HepG2 (cell line): ENCODE results near the gene KCNRG. TPM values are rescaled to one million over a fixed set of nuclear protein-coding genes. Genes with fewer than 3 reads are reported as not detected.

Experiments used
- CAMTA2 ChIP-seq: sonication (generic); formaldehyde crosslinking; IDR thresholded peaks from 2 replicates; pipeline ENCODE4 v1.4.0; 2020; ENCODE audit warnings: mild to moderate bottlenecking, missing genetic modification reagents, borderline replicate concordance
- GATAD1 ChIP-seq: IDR thresholded peaks from 2 replicates; pipeline ENCODE4 v1.6.1; 2016; ENCODE audit warnings: missing genetic modification reagents, missing compliant biosample characterization
- HNRNPH1 ChIP-seq: fragments of 200-400 bp; formaldehyde crosslinking; optimal IDR thresholded peaks from 2 replicates; pipeline ENCODE3; 2017; ENCODE audit warnings: mild to moderate bottlenecking, low read depth, low read length
- HNRNPLL ChIP-seq: fragments of 200-400 bp; formaldehyde crosslinking; IDR thresholded peaks from 2 replicates; pipeline ENCODE4 v1.6.1; 2017; ENCODE audit warnings: mild to moderate bottlenecking, low read depth, low read length; ENCODE audit not compliant: poor library complexity, severe bottlenecking
- IRF2 ChIP-seq: IDR thresholded peaks from 2 replicates; pipeline ENCODE4 v1.6.1; 2018; ENCODE audit warnings: missing genetic modification reagents, missing compliant biosample characterization
- MAFK ChIP-seq, 2 experiments: IDR thresholded peaks in 1 of 2; conservative IDR thresholded peaks in 1 of 2; 2 replicates each; pipeline ENCODE4 v1.6.1; 2011; ENCODE audit warnings: improper control_type of control experiment in 2 of 2, low read length in 2 of 2
- RELA ChIP-seq: sonication (generic); formaldehyde crosslinking; IDR thresholded peaks from 2 replicates; pipeline ENCODE4 v1.4.0; 2020; ENCODE audit warnings: missing genetic modification reagents
- RXRA ChIP-seq: sonication (generic); formaldehyde crosslinking; IDR thresholded peaks from 2 replicates; pipeline ENCODE4 v1.5.1; 2020; ENCODE audit warnings: missing genetic modification reagents
- THAP9 ChIP-seq: sonication (generic); formaldehyde crosslinking; IDR thresholded peaks from 2 replicates; pipeline ENCODE4; 2020; ENCODE audit warnings: missing genetic modification reagents, mild to moderate bottlenecking, borderline replicate concordance
- TOPORS ChIP-seq: sonication (generic); formaldehyde crosslinking; IDR thresholded peaks from 2 replicates; pipeline ENCODE4 v1.8.0; 2023; ENCODE audit warnings: mild to moderate bottlenecking, missing genetic modification reagents
- TRIM24 ChIP-seq: sonication (generic); formaldehyde crosslinking; IDR thresholded peaks from 2 replicates; pipeline ENCODE4 v1.8.0; 2022; ENCODE audit warnings: mild to moderate bottlenecking, missing genetic modification reagents
- ZBTB44 ChIP-seq: sonication (generic); formaldehyde crosslinking; IDR thresholded peaks from 2 replicates; pipeline ENCODE4 v1.4.0; 2020; ENCODE audit warnings: missing genetic modification reagents
- ZNF225 ChIP-seq: sonication (generic); formaldehyde crosslinking; IDR thresholded peaks from 2 replicates; pipeline ENCODE4 v1.4.0; 2020; ENCODE audit warnings: mild to moderate bottlenecking, missing genetic modification reagents
- ZNF256 ChIP-seq: sonication (generic); formaldehyde crosslinking; conservative IDR thresholded peaks from 2 replicates; pipeline ENCODE4 v1.4.0; 2020; ENCODE audit warnings: missing genetic modification reagents
- ZNF329 ChIP-seq: sonication (generic); formaldehyde crosslinking; IDR thresholded peaks from 2 replicates; pipeline ENCODE4 v1.9.0; 2021; ENCODE audit warnings: low read depth, mild to moderate bottlenecking, missing genetic modification reagents
- ZNF501 ChIP-seq: sonication (generic); formaldehyde crosslinking; IDR thresholded peaks from 2 replicates; pipeline ENCODE4 v1.5.1; 2020; ENCODE audit warnings: mild to moderate bottlenecking, moderate library complexity, missing genetic modification reagents
- ZNF878 ChIP-seq: sonication (generic); formaldehyde crosslinking; IDR thresholded peaks from 2 replicates; pipeline ENCODE4 v1.8.1; 2023; ENCODE audit warnings: mild to moderate bottlenecking, missing genetic modification reagents, moderate library complexity
- polyA plus RNA-seq, 8 experiments: library from polyadenylated mRNA; depleted of rRNA in 3 of 8; stranded (reverse) in 7 of 8; unstranded in 1 of 8; fragments of >200 nt; fragmentation: Illumina TruSeq in 4 of 8; extraction: Trizol in 4 of 8; gene quantifications; 2 replicates each; pipeline versions ENCODE4 v1.2.1 to v1.2.3, GENCODE V29; 2011 to 2016; ENCODE audit warnings: low read depth in 4 of 8, missing spikeins in 1 of 8, mixed read lengths in 1 of 8; ENCODE audit not compliant: insufficient read depth in 1 of 8
- total RNA-seq, 5 experiments: library from RNA; depleted of rRNA; stranded (reverse); fragments of >200 nt; fragmentation: Illumina TruSeq; extraction: Trizol; gene quantifications; 2 replicates each; pipeline ENCODE4 v1.2.3, GENCODE V29; 2016; ENCODE audit warnings: low read depth in 1 of 5
- TF ChIP-seq, protein P1 (sequence below): sonication (generic); formaldehyde crosslinking; IDR thresholded peaks from 2 replicates; pipeline ENCODE4 v1.5.0; 2020; ENCODE audit warnings: mild to moderate bottlenecking, missing genetic modification reagents
- TF ChIP-seq, protein P2 (sequence below): sonication (generic); formaldehyde crosslinking; IDR thresholded peaks from 2 replicates; pipeline ENCODE4 v1.4.0; 2020; ENCODE audit warnings: mild to moderate bottlenecking, missing genetic modification reagents

Gene KCNRG
- total and polyA plus RNA-seq, 2 of the 13 experiments (the other 11 are each of a cell fraction or from before 2014, with no cell fraction given): 1.0 to 1.5 TPM

GRCh38 chr13:49996951-49997895, 18.0 kb upstream of the KCNRG start, which contains the start of gene TRIM13 (continued):
- TF ChIP-seq ZBTB44 (CRISPR knock-in tag): no peak
- TF ChIP-seq, protein P1, sequence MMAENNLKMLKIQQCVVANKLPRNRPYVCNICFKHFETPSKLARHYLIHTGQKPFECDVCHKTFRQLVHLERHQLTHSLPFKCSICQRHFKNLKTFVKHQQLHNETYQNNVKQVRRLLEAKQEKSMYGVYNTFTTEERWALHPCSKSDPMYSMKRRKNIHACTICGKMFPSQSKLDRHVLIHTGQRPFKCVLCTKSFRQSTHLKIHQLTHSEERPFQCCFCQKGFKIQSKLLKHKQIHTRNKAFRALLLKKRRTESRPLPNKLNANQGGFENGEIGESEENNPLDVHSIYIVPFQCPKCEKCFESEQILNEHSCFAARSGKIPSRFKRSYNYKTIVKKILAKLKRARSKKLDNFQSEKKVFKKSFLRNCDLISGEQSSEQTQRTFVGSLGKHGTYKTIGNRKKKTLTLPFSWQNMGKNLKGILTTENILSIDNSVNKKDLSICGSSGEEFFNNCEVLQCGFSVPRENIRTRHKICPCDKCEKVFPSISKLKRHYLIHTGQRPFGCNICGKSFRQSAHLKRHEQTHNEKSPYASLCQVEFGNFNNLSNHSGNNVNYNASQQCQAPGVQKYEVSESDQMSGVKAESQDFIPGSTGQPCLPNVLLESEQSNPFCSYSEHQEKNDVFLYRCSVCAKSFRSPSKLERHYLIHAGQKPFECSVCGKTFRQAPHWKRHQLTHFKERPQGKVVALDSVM (CRISPR knock-in tag): no peak
- TF ChIP-seq MAFK (conservative IDR thresholded peaks at IDR 0.05 in 1 of 2, IDR thresholded peaks at IDR 0.05 in 1 of 2; ENCODE audit: low read length in 2 of 2): no peak
- peak; percentile 50; the same call in 1 of the 2 replicates for TF ChIP-seq THAP9 (CRISPR knock-in tag)
- TF ChIP-seq TOPORS (CRISPR knock-in tag): no peak
- 0 out of 2 replicates have a peak, but pooled peaks have one; percentile 66 for TF ChIP-seq ZNF225 (CRISPR knock-in tag)
- TF ChIP-seq CAMTA2 (CRISPR knock-in tag): 0 out of 2 replicates have a peak, but pooled peaks have one; percentile 48
- TF ChIP-seq, protein P2, sequence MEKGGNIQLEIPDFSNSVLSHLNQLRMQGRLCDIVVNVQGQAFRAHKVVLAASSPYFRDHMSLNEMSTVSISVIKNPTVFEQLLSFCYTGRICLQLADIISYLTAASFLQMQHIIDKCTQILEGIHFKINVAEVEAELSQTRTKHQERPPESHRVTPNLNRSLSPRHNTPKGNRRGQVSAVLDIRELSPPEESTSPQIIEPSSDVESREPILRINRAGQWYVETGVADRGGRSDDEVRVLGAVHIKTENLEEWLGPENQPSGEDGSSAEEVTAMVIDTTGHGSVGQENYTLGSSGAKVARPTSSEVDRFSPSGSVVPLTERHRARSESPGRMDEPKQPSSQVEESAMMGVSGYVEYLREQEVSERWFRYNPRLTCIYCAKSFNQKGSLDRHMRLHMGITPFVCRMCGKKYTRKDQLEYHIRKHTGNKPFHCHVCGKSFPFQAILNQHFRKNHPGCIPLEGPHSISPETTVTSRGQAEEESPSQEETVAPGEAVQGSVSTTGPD: no peak
- no peak for TF ChIP-seq IRF2 (CRISPR knock-in tag)
- TF ChIP-seq GATAD1 (CRISPR knock-in tag): peak; percentile 44; the same call in 1 of the 2 replicates
- no peak for TF ChIP-seq HNRNPH1
- TF ChIP-seq ZNF329 (CRISPR knock-in tag): no peak
- no peak for TF ChIP-seq TRIM24 (CRISPR knock-in tag)
- no peak for TF ChIP-seq ZNF878 (CRISPR knock-in tag)
- 0 out of 2 replicates have a peak, but pooled peaks have one; percentile 21 for TF ChIP-seq ZNF256 (CRISPR knock-in tag)
- peak; percentile 21; the same call in 1 of the 2 replicates for TF ChIP-seq ZNF501 (CRISPR knock-in tag)
- no peak for TF ChIP-seq RXRA (CRISPR knock-in tag)
- TF ChIP-seq HNRNPLL: peak; percentile 73
- no peak for TF ChIP-seq RELA (CRISPR knock-in tag)
